ENCODE data around the gene NKX3-2. TPM values are rescaled to one million over a fixed set of nuclear protein-coding genes. Genes with fewer than 3 reads are reported as not detected.

NKX3-2 gene
- total and polyA plus RNA-seq, 10 of the 15 experiments (the other 5 are each of a cell fraction or from before 2014, with no cell fraction given) = not detected

DNA sequence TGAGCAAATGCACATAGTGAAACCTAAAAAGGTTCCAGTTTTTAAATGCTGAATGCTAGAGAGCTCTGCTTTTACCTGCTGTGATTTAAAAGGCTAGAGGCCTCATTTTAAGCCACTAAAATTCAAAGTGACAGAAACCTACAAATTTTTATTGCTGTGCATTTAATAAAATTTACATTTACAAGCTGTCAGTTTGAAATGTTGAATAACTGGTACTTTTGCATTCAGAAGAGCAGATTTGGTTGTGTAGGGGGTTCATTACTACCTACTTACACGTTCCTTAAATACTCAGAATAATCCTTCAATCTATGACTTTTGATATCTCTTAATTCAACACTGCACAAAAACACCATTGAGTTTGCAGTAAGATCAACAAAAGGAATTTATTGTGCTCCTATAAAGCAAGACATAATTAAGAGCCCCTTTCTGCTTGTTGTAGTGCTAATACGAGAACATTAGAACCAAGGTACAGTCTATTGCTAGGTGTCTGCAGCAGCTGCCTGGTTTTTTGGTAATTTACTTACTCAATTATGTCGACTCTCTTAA lies 27.9 kb downstream of the NKX3-2 start (continued):
- no peak for TF ChIP-seq ATF3 (IDR thresholded peaks at IDR 0.05; ENCODE audit: borderline replicate concordance, extremely low read depth, low read depth, low read length)
- TF ChIP-seq, protein P1, sequence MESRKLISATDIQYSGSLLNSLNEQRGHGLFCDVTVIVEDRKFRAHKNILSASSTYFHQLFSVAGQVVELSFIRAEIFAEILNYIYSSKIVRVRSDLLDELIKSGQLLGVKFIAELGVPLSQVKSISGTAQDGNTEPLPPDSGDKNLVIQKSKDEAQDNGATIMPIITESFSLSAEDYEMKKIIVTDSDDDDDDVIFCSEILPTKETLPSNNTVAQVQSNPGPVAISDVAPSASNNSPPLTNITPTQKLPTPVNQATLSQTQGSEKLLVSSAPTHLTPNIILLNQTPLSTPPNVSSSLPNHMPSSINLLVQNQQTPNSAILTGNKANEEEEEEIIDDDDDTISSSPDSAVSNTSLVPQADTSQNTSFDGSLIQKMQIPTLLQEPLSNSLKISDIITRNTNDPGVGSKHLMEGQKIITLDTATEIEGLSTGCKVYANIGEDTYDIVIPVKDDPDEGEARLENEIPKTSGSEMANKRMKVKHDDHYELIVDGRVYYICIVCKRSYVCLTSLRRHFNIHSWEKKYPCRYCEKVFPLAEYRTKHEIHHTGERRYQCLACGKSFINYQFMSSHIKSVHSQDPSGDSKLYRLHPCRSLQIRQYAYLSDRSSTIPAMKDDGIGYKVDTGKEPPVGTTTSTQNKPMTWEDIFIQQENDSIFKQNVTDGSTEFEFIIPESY (IDR thresholded peaks at IDR 0.05) = no peak
- TF ChIP-seq FOXK2 (IDR thresholded peaks at IDR 0.05) = no peak
- TF ChIP-seq MAX (IDR thresholded peaks at IDR 0.05; ENCODE audit: low read depth, low read length) = no peak

GRCh38 chr4:13515268-13515667 lies 29.0 kb downstream of the NKX3-2 start:
- H4K20me1 ChIP-seq (ENCODE audit: control insufficient read depth, insufficient read depth) = no peaks in the 10 kb centered on the region
- POLR2A ChIA-PET = no interaction called here
- no peaks in the 10 kb centered on the region for H3K4me1 ChIP-seq (ENCODE audit: control insufficient read depth, insufficient read depth, low read length)
- H3K79me2 ChIP-seq (ENCODE audit: control insufficient read depth, insufficient read depth, low read length) = no peaks in the 10 kb centered on the region
- H3K27me3 ChIP-seq (replicated peaks in 1 of 2; ENCODE audit: control insufficient read depth in 2 of 2, insufficient read depth in 2 of 2, low read length in 1 of 2) = peaks cover 0 to 2% of the 10 kb centered on the region in 2 experiments; a peak in 1 of 4 replicates
- WGBS (ENCODE audit: insufficient coverage, insufficient replicate concordance, low lambda C conversion rate, missing lambda C conversion rate) = 54% methylated on average over 5 of the region's 5 CpGs
- in situ Hi-C loops (cut with MboI) (no loop called here), intact Hi-C loops (cut with micrococcal nuclease; ENCODE audit: unreplicated experiment) (no loop called here)
- H3K9me3 ChIP-seq (replicated peaks; ENCODE audit: control insufficient read depth, insufficient read depth, low read length) = no peaks in the 10 kb centered on the region
- no peak overlapping the region for H3K4me3 ChIP-seq
- no peak for DNase-seq (ENCODE audit: low read depth, low spot score)
- H2AFZ ChIP-seq (ENCODE audit: control insufficient read depth, low read depth, low read length) = no peak overlapping the region
- SMC1A ChIA-PET (ENCODE audit: uncharacterized antibody, unreplicated experiment) = no interaction called here
- no peak overlapping the region for H3K27ac ChIP-seq (ENCODE audit: control insufficient read depth, insufficient read depth)
- ATAC-seq = no peak
- H3K36me3 ChIP-seq (ENCODE audit: control insufficient read depth in 2 of 2, insufficient read depth in 2 of 2, low read length in 1 of 2) = no peaks in the 10 kb centered on the region
- H3K9ac ChIP-seq (ENCODE audit: control insufficient read depth, insufficient read depth, low read length) = no peak overlapping the region
- H3K4me2 ChIP-seq (ENCODE audit: control insufficient read depth, insufficient read depth) = no peak overlapping the region
- FAIRE-seq = no peak
- no TSS peak for BruUV-seq (replicated peaks)
- RAD21 ChIA-PET (ENCODE audit: unreplicated experiment) = no interaction called here
- CTCF ChIA-PET = no interaction called here
- TF ChIP-seq, protein P2, sequence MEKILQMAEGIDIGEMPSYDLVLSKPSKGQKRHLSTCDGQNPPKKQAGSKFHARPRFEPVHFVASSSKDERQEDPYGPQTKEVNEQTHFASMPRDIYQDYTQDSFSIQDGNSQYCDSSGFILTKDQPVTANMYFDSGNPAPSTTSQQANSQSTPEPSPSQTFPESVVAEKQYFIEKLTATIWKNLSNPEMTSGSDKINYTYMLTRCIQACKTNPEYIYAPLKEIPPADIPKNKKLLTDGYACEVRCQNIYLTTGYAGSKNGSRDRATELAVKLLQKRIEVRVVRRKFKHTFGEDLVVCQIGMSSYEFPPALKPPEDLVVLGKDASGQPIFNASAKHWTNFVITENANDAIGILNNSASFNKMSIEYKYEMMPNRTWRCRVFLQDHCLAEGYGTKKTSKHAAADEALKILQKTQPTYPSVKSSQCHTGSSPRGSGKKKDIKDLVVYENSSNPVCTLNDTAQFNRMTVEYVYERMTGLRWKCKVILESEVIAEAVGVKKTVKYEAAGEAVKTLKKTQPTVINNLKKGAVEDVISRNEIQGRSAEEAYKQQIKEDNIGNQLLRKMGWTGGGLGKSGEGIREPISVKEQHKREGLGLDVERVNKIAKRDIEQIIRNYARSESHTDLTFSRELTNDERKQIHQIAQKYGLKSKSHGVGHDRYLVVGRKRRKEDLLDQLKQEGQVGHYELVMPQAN (conservative IDR thresholded peaks at IDR 0.05) = no peak
- TF ChIP-seq MYB (IDR thresholded peaks at IDR 0.05; ENCODE audit: borderline replicate concordance, low read depth, low read length) (no peak), TAF1 (IDR thresholded peaks at IDR 0.05; ENCODE audit: borderline replicate concordance, low read depth, low read length) (no peak), WRNIP1 (IDR thresholded peaks at IDR 0.05; ENCODE audit: borderline replicate concordance, low read depth, low read length) (no peak), REST (IDR thresholded peaks at IDR 0.05; ENCODE audit: low read depth, low read length) (no peak), CHD4 (IDR thresholded peaks at IDR 0.05) (no peak), BCLAF1 (IDR thresholded peaks at IDR 0.05) (no peak)
